Liver (tissue), 3 donors: ENCODE data around the gene SRSF5.

ENCODE experiments used
- CTCF ChIP-seq: fragments of 150-350 bp; IDR thresholded peaks from 2 replicates; pipeline ENCODE4 v1.5.1; 2017; ENCODE audit warnings: improper control_type of control experiment, low read depth, low read length; ENCODE audit not compliant: missing input control
- GABPA ChIP-seq, 2 donors: IDR thresholded peaks in 1 of 2; conservative IDR thresholded peaks in 1 of 2; 2 replicates each; pipeline ENCODE4 v1.6.1; 2016; ENCODE audit warnings: antibody characterized with exemption in 2 of 2, mild to moderate bottlenecking in 1 of 2, moderate library complexity in 1 of 2
- HNF4G ChIP-seq: IDR thresholded peaks from 2 replicates; pipeline ENCODE4 v1.6.1; 2016; ENCODE audit warnings: antibody characterized with exemption
- MAX ChIP-seq: IDR thresholded peaks from 2 replicates; pipeline ENCODE4 v1.6.1; 2016; ENCODE audit warnings: antibody characterized with exemption
- RAD21 ChIP-seq, 2 donors: IDR thresholded peaks; 2 replicates each; pipeline ENCODE4 v1.6.1; 2016; ENCODE audit warnings: antibody characterized with exemption in 2 of 2, mild to moderate bottlenecking in 2 of 2
- TAF1 ChIP-seq: conservative IDR thresholded peaks from 2 replicates; pipeline ENCODE4 v1.6.1; 2016; ENCODE audit warnings: antibody characterized with exemption, mild to moderate bottlenecking
- donor health status: healthy.
- donor health status: healthy.

DNA sequence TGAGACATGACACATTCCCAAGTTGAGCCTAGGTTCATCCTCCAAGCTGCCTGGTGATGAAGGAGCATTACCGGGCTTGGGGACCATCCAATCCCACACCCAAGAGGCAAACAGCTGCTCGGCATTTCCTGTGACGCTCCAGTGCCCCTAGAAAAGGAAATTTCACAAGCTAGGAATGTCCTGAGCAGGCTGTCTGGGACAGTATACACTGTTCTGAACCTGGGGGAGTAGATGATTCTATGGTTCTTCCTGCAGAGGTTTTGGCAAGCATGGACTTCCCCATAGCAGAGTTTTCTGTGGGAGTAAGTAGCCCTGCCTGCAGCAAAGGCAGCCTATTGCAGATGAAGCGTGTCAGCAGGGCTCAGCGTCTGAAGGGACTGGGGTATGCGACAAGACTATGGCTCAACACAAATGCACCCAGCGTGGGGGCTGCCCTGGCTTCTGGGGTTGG is 47.4 kb upstream of the SRSF5 start:
- TF ChIP-seq MAX (no peak), CTCF (no peak), RAD21 (IDR thresholded peaks at IDR 0.05) (peak in 1 of 2 donors; percentile 52), TAF1 (no peak), HNF4G (no peak), GABPA (IDR thresholded peaks at IDR 0.05 in 1 of 2, conservative IDR thresholded peaks at IDR 0.05 in 1 of 2) (no peak)
